GM08714 (cell line): ENCODE results near the gene TLE3.

Experiments used
- H3K4me3 ChIP-seq: fragments of 200-500 bp; sonication (Bioruptor generic); 2 replicates; pipeline ENCODE4 v1.5.1; 2014; ENCODE audit warnings: mild to moderate bottlenecking, low read length, inconsistent platforms
- ZNF274 ChIP-seq: IDR thresholded peaks from 2 replicates; pipeline ENCODE4 v1.6.1; 2012; ENCODE audit warnings: mild to moderate bottlenecking, low read depth, low read length

Gene TLE3

DNA sequence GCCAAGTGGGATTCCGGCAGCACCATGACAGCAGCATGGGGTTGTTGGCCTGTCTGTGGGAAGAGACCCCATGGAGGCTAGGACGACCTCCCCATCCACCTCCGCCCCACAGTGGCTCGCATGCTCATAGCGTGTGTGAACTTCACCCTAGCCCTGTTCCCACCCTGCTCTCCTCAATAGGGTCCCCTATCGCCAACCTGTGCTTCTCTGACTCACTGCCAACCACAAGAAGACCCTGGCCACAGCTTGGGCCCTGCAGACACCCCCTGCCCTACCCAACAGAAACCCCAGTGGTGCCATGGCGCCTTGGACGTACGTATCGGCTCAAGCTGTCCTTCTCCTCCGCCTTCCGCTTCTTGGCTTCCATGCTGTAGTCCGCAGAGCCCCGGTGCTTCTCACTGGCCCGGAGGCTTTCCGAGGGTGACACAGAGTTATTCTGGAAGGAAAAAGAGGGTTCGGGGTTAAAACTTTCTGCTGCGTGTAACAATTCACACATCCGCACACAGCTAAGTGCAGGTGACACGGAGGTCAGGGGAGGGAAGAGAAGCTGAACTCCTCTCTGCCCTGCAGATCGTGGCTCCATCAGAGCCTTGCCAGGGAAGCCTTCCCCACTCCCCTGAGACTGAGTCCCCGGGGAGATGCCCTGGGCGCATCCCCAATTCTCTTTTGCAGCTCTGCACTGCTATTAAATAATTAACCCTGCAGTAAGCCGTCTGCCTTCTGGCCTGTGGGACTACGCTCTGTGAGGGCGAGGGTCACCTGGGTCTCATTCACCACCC lies 37.3 kb downstream of the TLE3 start:
- H3K4me3 ChIP-seq = no peak overlapping the region
- no peak for TF ChIP-seq ZNF274

DNA sequence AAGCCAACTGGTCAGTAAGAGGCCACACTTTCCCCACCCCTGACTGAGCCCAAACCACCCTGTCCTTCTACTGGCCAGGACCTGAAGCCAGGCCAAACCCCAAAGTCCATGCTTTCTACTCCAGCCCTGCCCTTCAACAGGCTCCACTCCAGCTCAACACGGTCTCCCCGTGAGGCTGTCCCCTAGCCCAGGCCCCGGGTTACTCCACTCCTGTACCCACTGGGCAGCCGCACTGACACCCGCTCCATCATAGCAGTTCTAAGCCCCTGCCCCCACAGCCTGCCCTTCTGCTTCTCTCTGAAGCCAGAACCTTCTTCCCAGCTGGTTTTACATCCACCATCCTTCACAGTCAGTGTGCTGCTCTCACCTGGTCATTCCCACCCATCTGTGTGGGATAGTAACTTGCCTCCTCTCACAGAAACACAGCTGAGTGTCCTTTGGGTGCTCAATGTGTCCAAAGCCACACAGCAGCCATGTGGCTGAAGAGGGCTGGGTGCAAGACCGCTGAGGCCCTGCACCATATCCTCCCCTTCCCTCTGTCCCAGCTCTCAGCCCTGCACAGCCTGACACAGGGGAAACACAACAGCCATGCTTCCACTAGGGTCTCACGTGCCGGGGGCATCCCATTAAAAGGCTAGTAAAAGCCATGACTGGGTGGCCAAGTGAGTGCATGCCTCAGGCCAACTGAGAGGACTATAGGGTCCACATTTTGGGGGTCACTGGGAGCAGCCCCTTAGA lies 38.1 kb downstream of the TLE3 start:
- TF ChIP-seq ZNF274 = no peak
- no peak overlapping the region for H3K4me3 ChIP-seq

DNA sequence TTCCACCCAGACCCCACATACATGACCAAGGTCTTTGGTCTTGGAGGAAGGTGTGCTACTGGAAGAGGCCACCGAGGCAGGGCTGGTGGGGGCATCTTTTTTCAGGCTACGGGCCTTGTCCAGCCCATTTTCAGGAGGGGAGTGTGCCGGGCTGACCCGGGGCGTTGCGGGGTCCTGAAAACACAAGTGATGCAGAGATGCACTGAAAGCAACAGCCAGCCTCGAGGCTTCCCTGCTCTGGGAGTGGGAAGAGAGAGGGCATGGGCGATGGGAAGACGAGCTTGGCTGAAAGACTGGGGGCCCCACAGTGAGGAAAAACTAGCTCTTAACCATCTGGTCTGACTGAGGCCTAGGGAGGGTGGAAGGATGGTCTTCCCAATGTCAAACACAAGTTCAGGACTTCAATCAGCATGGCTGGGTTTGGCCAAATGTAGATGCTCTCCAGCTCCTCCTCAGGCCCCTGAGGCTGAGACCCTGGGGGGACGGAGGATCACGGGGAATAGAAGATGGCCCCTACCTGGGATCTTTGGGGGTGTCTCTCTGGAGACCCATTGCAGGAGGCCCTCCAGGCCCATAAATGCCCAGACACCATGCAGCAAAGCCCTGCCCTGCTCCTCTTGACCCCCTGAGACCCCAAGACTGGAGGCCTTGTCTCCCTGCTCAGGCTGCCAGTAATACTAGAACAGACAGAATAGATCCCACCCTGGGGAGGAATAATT lies 38.9 kb downstream of the TLE3 start:
- H3K4me3 ChIP-seq = no peak overlapping the region
- TF ChIP-seq ZNF274 = no peak

DNA sequence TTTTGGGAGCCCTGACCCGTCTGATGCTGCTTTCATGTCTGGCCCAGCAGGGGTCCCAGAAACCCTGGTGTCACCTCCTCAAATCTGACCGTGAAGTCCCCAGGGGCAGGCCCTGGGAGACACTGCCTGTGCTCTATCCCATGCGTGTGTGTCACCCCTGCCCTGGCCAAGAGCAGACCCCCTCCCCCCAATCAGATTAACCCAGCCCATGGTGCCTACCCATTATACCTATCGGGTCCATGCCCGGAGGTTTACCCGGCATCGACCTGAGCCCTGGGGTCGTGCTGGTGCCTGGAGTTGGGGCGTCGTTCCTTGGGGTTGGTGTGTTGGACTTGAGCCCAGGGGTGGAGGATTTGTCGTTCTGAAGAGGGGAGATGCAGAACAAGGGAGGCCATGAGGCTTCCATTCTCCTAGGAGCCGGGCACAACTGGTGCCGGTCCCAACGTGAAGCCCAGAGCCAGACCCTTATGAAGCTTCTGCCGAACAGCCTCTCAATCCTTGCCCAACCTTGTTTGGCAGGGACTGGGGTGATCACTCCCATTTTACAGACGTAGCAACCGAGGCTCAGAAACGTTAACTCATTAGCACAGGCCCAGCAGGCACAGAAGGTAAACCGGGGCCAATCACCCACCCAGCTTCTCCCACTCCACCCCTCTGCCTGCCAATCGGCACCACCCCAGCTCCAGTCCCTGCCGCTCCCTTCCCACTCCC lies 39.6 kb downstream of the TLE3 start:
- H3K4me3 ChIP-seq = no peak overlapping the region
- no peak for TF ChIP-seq ZNF274

DNA sequence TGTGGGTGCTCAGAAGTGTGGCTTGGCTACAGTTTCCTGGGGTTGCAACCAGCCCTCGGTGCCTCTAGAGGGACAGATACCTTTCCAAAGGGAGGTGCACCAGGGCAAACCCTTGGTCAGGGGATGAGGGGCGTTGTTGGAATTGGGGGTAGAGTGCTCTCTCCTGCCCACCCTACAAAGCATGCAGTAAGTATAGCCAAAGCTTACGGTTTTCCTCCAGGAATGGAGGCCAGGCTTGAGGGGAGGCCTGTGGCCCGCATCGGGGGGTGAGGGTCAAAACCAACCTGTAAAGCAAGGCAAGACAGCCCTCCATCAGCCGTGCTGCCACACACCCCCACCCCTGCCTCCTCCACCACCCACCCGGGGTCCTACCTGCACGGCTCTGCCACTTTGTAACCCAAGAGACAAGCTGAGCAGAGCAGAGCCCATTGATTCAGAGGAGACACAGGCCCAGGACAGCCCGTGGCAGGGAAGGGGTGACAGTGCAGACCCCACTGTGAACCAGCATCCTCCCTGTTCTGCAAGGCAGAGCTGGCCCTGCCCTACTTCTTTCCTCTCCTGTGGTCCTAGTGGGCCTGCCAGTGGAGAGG lies 41.5 kb downstream of the TLE3 start:
- no peak for TF ChIP-seq ZNF274
- H3K4me3 ChIP-seq = no peak overlapping the region

DNA sequence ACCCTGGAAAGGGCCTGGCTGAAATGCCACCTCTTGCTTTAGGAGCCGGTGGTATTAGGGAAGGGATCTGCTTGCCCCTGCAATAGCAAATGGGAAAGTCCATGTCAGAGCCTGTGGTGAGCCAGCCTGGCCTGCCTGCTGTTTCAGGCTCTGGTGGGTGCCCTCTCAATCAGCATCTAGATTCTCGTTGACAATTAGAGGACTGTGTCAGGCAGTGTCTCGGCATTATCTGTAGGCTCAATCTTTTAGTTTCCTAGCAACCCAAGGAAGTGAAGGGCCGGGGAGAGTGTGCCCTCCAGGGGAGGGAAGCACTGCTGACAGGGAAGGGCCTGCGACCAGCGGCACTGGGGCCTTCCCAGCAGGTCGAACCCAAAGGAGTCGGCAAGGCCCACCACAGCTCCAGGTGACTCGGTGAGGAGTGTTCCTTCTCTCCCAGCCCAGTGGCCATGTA lies 42.1 kb downstream of the TLE3 start:
- no peak overlapping the region for H3K4me3 ChIP-seq
- no peak for TF ChIP-seq ZNF274

DNA sequence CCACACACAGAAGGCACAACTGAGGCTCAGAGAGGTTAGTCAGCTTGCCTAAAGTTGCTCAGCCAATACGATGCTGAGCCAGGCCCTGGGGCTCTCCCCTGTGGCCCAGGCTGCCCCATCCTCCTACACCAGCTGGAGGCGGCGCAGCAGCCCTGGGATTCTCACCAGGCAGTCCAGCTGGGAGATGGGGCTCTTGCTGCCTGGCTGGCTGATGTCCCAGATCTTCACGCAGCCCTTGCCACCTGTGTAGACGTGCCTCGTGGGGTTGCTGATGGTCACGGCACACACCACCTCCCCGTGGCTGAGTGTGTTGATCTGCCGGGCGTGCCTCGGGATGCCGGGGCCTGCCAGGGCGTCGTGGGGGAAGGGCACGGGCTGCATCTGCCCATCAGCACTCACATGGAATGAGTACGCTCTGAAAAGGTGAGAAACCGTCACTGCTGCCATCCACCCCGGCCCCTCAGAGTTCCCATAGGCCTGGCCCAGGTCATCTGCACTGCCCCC lies 42.8 kb downstream of the TLE3 start:
- no peak for TF ChIP-seq ZNF274
- H3K4me3 ChIP-seq = no peak overlapping the region

DNA sequence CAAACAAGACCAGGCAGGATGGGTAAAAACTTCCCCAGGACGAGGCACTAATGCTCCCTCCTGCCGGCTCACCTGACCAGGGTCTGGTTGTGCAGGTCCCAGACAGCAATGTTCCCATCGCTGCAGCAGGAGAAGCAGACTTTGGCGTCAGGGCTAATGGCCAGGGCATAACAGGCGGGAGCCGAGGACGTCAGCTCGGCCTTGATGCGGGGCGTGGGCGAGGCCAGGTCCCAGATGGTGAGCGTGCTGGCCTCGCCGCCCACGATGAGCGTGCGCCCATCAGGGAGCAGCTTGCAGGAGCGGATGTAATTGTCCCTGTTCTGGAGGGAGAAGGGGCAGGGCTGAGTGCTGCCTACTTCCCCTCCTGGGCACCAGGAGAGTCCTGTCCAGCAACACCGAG lies 43.4 kb downstream of the TLE3 start:
- H3K4me3 ChIP-seq = no peak overlapping the region
- no peak for TF ChIP-seq ZNF274

DNA sequence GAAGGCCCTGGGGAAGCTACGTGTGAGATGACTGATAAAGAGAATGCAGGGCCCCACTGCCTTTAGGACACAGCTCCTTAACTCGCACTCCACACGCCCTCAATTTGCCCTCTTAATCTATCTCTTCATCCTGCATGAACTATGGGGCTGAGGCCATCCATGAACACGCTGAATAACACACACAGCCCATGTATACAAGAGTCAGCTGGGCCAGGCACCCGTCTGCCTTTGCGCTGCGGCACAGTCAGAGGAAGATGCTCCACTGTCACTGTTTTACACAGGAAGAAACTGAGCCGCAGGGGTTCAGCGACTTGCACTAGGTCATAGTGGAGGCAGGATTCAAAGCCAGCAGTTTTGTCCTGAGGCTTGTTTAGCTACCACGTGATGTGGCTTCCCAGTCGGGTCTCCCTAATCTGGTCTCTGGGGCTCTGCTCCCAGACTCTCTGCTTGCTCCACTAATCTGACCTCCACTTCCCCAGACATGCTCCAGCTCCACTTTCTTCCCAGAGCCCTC lies 43.9 kb downstream of the TLE3 start:
- TF ChIP-seq ZNF274 = no peak
- H3K4me3 ChIP-seq = no peak overlapping the region

DNA sequence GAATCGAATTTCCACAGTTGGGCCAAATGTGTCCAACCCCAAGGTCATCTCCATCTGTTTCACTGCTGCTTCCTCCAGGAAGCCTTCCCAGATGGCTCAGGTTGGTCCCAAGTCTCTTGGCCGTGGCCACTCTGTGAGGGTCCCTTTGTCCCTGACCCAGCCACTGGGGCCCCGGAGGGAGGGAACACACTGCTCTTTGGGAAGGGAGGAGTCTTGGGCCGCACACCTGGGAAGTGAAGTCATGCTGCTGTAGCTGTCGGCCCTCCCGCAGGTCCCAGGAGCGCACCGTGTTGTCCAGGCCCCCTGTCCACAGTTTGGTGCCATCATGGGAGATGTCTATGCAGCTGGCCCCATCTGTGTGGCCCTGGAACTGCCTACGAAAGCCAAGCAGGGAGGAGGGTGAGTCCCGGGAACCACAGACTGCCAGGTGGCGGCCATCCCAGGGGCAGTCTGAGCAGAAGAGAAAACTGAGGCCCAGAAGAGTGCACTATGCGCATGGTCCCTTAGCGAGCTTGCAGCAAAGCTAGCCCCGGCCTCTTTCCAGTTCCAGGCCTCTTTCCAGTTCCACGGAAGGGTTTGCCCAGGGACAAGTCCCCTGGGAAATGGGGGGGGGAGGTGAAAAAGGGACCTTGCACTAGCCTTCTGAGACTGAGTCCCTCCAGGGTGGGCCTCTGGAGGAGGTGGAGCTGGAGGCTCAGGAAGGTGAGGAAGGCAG lies 44.6 kb downstream of the TLE3 start:
- no peak for TF ChIP-seq ZNF274

DNA sequence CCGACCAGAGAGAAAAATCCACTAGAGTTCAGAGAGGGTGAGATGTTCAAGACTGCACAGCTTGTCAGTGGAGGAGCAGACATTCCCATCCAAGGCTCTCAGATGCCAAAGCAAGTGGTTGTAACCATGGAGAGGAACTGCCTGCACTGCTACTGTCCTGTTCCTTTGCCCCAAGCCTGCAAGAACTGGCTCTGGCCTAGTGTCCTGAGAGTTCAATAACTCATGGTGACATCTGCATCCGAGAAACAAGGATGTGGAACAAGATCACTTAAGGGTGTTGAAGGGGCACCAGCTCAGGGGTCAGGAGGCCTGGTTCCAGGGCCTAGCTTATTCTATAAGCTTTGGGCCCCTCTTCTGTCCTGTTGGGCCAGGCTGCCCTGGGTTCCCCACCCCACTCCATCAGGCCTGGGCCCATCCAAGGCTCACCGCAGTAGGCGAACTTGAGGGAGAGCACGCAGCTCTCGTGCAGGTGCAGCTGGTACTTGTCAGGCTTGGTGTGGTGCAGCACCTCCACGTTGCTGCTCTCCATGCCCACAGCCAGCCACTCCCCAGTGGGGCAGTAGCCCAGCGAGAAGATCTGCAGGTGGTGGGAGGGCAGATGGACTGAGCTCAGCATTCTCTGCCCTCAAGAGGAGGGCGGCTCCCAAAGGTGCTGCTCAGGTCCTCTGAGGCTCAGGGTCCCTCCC lies 45.6 kb downstream of the TLE3 start:
- TF ChIP-seq ZNF274 = no peak
- H3K4me3 ChIP-seq = no peak overlapping the region

More for the DNA sequence above, 44.6 kb downstream of the TLE3 start:
- H3K4me3 ChIP-seq = no peak overlapping the region

DNA sequence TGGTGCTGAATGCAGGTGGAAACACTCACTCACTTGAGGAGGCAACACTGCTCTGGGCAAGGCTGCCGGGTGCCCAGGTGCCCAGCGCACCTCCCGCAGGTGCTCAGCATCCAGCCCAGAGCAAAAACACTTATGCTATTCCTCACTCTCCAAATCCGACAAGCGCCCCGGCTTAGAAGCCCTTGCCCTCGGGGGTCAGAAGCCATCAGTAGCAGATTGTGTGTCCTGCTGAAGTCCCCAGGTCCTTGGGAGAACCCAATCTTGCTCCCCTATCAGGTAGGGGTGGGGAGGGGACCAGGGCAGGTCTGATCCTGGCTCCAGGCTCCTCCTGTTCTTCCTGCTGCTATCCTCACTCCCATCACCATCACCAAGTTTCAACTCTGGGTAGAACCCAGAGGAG lies 46.7 kb downstream of the TLE3 start:
- no peak for TF ChIP-seq ZNF274
- no peak overlapping the region for H3K4me3 ChIP-seq
